ENCODE data around the gene PPP2R5E.

Gene PPP2R5E

GRCh38 chr14:63453443-63453936 is 89.7 kb downstream of the PPP2R5E start:
- no peak for TF ChIP-seq EZH2phosphoT487 (conservative IDR thresholded peaks at IDR 0.05; ENCODE audit: low read length)
- no peak for TF ChIP-seq CTCF (IDR thresholded peaks at IDR 0.05; ENCODE audit: insufficient read depth, low read length, poor library complexity, severe bottlenecking)
- Histone ChIP-seq H3K27ac (ENCODE audit: low read depth, low read length) (no peak overlapping the region), H2AFZ (ENCODE audit: low read depth, low read length, severe bottlenecking) (no peak overlapping the region), H3K9ac (ENCODE audit: low read length) (no peak overlapping the region), H3K36me3 (ENCODE audit: low read length) (0 out of 2 replicates have a peak, but pooled peaks cover 4% of the 10 kb centered on the region), H3K4me3 (ENCODE audit: insufficient read depth, low read length, poor library complexity, severe bottlenecking) (no peak overlapping the region), H3K27me3 (ENCODE audit: low read length) (no peaks in the 10 kb centered on the region), H4K20me1 (ENCODE audit: low read depth, low read length) (no peaks in the 10 kb centered on the region), H3F3A (ENCODE audit: insufficient read depth) (no peaks in the 10 kb centered on the region), H3K9me2 (replicated peaks; ENCODE audit: insufficient read depth, low read length) (no peaks in the 10 kb centered on the region), H3K4me2 (ENCODE audit: low read depth, low read length, poor library complexity, severe bottlenecking) (no peak overlapping the region), H3K79me2 (ENCODE audit: insufficient read depth, low read length) (peaks cover 63% of the 10 kb centered on the region), H3K9me3 (ENCODE audit: insufficient read depth, low read length) (no peaks in the 10 kb centered on the region)

DNA sequence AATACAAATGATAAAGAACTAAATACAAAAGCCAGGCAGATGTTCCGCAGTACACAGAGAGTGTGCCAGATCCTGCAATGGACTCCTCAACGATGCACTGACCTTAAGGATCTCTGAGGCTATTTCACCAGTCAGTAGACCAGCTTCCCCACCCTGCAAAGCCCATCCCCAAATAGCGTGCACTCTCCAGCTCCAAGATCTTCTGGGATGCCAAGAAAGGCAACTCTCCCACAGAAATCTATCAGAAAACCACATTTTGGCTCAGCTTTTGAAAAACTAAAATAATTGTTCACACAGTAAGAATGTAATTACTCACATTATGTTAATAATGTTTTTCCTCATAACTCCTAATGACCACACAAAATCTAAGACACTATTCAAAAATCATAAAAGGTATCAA is 90.4 kb downstream of the PPP2R5E start:
- H3K4me3 ChIP-seq (ENCODE audit: insufficient read depth, low read length, poor library complexity, severe bottlenecking) = no peak overlapping the region
- TF ChIP-seq CTCF (IDR thresholded peaks at IDR 0.05; ENCODE audit: insufficient read depth, low read length, poor library complexity, severe bottlenecking) = no peak
- no peak for TF ChIP-seq EZH2phosphoT487 (conservative IDR thresholded peaks at IDR 0.05; ENCODE audit: low read length)
- 0 out of 2 replicates have a peak, but pooled peaks cover 4% of the 10 kb centered on the region for H3K36me3 ChIP-seq (ENCODE audit: low read length)
- no peak overlapping the region for H3K4me2 ChIP-seq (ENCODE audit: low read depth, low read length, poor library complexity, severe bottlenecking)
- H2AFZ ChIP-seq (ENCODE audit: low read depth, low read length, severe bottlenecking) = no peak overlapping the region
- H3K9me2 ChIP-seq (replicated peaks; ENCODE audit: insufficient read depth, low read length) = no peaks in the 10 kb centered on the region
- H3K79me2 ChIP-seq (ENCODE audit: insufficient read depth, low read length) = peaks cover 57% of the 10 kb centered on the region
- no peaks in the 10 kb centered on the region for H3K9me3 ChIP-seq (ENCODE audit: insufficient read depth, low read length)
- H3K27ac ChIP-seq (ENCODE audit: low read depth, low read length) = no peak overlapping the region
- H3F3A ChIP-seq (ENCODE audit: insufficient read depth) = no peaks in the 10 kb centered on the region
- no peak overlapping the region for H3K9ac ChIP-seq (ENCODE audit: low read length)
- no peaks in the 10 kb centered on the region for H3K27me3 ChIP-seq (ENCODE audit: low read length)
- H4K20me1 ChIP-seq (ENCODE audit: low read depth, low read length) = no peaks in the 10 kb centered on the region

DNA sequence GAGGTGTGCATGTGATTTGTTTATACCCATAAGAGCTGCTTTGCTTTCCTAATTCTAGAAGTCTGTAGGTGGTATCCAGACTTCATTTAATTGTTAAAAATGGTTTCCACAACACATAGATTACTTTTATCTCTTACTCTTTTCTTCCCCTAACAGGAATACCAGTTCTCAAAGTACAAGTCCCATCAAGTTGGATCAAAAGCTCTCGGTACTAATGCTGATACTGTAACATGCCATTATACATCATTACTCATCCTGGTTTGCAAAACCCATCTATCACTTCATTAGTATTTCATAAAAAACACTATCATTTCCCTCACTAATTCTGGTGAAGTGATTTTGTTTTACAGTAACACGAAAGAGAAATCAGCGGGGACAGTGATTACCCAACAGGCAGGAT is 94.3 kb downstream of the PPP2R5E start:
- Histone ChIP-seq H3K27me3 (ENCODE audit: low read length) (no peaks in the 10 kb centered on the region), H3F3A (ENCODE audit: insufficient read depth) (no peaks in the 10 kb centered on the region), H3K4me3 (ENCODE audit: insufficient read depth, low read length, poor library complexity, severe bottlenecking) (no peak overlapping the region), H3K9me2 (replicated peaks; ENCODE audit: insufficient read depth, low read length) (no peaks in the 10 kb centered on the region), H3K4me2 (ENCODE audit: low read depth, low read length, poor library complexity, severe bottlenecking) (no peak overlapping the region), H3K9me3 (ENCODE audit: insufficient read depth, low read length) (no peaks in the 10 kb centered on the region), H4K20me1 (ENCODE audit: low read depth, low read length) (no peaks in the 10 kb centered on the region), H3K79me2 (ENCODE audit: insufficient read depth, low read length) (peaks cover 32% of the 10 kb centered on the region), H3K27ac (ENCODE audit: low read depth, low read length) (no peak overlapping the region), H3K9ac (ENCODE audit: low read length) (no peak overlapping the region), H3K36me3 (ENCODE audit: low read length) (0 out of 2 replicates have a peak, but pooled peaks cover 4% of the 10 kb centered on the region), H2AFZ (ENCODE audit: low read depth, low read length, severe bottlenecking) (no peak overlapping the region)
- no peak for TF ChIP-seq EZH2phosphoT487 (conservative IDR thresholded peaks at IDR 0.05; ENCODE audit: low read length)
- TF ChIP-seq CTCF (IDR thresholded peaks at IDR 0.05; ENCODE audit: insufficient read depth, low read length, poor library complexity, severe bottlenecking) = no peak
